Neural cell (in vitro differentiated cells): ENCODE data around the gene MOCS1. TPM values are rescaled to one million over a fixed set of nuclear protein-coding genes. Genes with fewer than 3 reads are reported as not detected.

Experiments
- H2AFZ ChIP-seq: fragments of 200-600, 300-800 bp; sonication (generic), shearing (Covaris generic); 2 replicates; pipeline ENCODE4 v1.6.0; 2014; ENCODE audit warnings: low read depth, mild to moderate bottlenecking, antibody characterized with exemption, low read length, moderate library complexity
- H3F3A ChIP-seq: fragments of 200-600 bp; shearing (Covaris generic); 2 replicates; pipeline ENCODE4 v1.6.1; 2016; ENCODE audit warnings: mild to moderate bottlenecking, moderate library complexity, mixed read lengths, antibody characterized with exemption, low read length; ENCODE audit not compliant: insufficient read depth, poor library complexity, severe bottlenecking
- H3K27ac ChIP-seq: fragments of 200-600, 300-800 bp; sonication (generic), shearing (Covaris generic); 2 replicates; pipeline ENCODE4 v1.5.1; 2014; ENCODE audit warnings: mild to moderate bottlenecking, low read length, moderate library complexity
- H3K27me3 ChIP-seq: fragments of 300-800, 200-600 bp; sonication (generic), shearing (Covaris generic); 2 replicates; pipeline ENCODE4 v1.6.0; 2014; ENCODE audit warnings: mild to moderate bottlenecking, low read depth, low read length, moderate library complexity; ENCODE audit not compliant: insufficient read depth
- H3K36me3 ChIP-seq: fragments of 300-800, 200-600 bp; sonication (generic), shearing (Covaris generic); 2 replicates; pipeline ENCODE4 v1.5.1; 2014; ENCODE audit warnings: mild to moderate bottlenecking, antibody characterized with exemption, low read length, moderate library complexity; ENCODE audit not compliant: insufficient read depth
- H3K4me2 ChIP-seq: fragments of 300-800, 200-600 bp; sonication (generic), shearing (Covaris generic); 2 replicates; pipeline ENCODE4 v1.6.0; 2014; ENCODE audit warnings: mild to moderate bottlenecking, low read length
- H3K4me3 ChIP-seq: fragments of 300-800, 200-600 bp; sonication (generic), shearing (Covaris generic); 2 replicates; pipeline ENCODE4 v1.5.1; 2014; ENCODE audit warnings: mild to moderate bottlenecking, low read length, moderate library complexity
- H3K79me2 ChIP-seq: fragments of 200-600 bp; shearing (Covaris generic); replicated peaks from 2 replicates; pipeline ENCODE4 v1.6.0; 2014; ENCODE audit warnings: mild to moderate bottlenecking, low read length, moderate library complexity; ENCODE audit not compliant: insufficient read depth
- H3K9ac ChIP-seq: fragments of 300-800, 200-600 bp; sonication (generic), shearing (Covaris generic); 2 replicates; pipeline ENCODE4 v1.6.1; 2016; ENCODE audit warnings: mild to moderate bottlenecking, low read length, mixed read lengths
- H3K9me2 ChIP-seq: fragments of 200-600 bp; shearing (Covaris generic); 2 replicates; pipeline ENCODE4 v1.6.1; 2016; ENCODE audit warnings: mild to moderate bottlenecking, low read length, mixed read lengths; ENCODE audit not compliant: insufficient read depth
- H3K9me3 ChIP-seq: fragments of 200-600, 300-800 bp; sonication (generic), shearing (Covaris generic); 2 replicates; pipeline ENCODE4 v1.6.1; 2016; ENCODE audit warnings: mild to moderate bottlenecking, mixed run types, low read length, moderate library complexity, mixed read lengths
- H4K20me1 ChIP-seq: fragments of 200-600 bp; shearing (Covaris generic); 2 replicates; pipeline ENCODE4 v1.6.1; 2016; ENCODE audit warnings: mild to moderate bottlenecking, mixed run types; ENCODE audit not compliant: insufficient read depth
- CTCF ChIP-seq: fragments of 450-650 bp; IDR thresholded peaks from 2 replicates; pipeline ENCODE4 v1.5.1; 2014; ENCODE audit warnings: antibody characterized with exemption, mild to moderate bottlenecking, moderate library complexity; ENCODE audit not compliant: poor library complexity, severe bottlenecking
- EP300 ChIP-seq: fragments of 450-650 bp; conservative IDR thresholded peaks from 2 replicates; pipeline ENCODE4 v1.6.1; 2014; ENCODE audit warnings: antibody characterized with exemption, mild to moderate bottlenecking, moderate library complexity; ENCODE audit not compliant: poor library complexity, severe bottlenecking
- EZH2 ChIP-seq: fragments of 200-600, 300-800 bp; shearing (Covaris generic), sonication (generic); IDR thresholded peaks from 2 replicates; pipeline ENCODE4 v1.6.1; 2014; ENCODE audit warnings: antibody characterized with exemption, low read length, borderline replicate concordance, mild to moderate bottlenecking; ENCODE audit not compliant: insufficient read depth, poor library complexity, severe bottlenecking
- MXI1 ChIP-seq: fragments of 450-650 bp; conservative IDR thresholded peaks from 2 replicates; pipeline ENCODE4 v1.6.1; 2014; ENCODE audit warnings: antibody characterized with exemption, mild to moderate bottlenecking; ENCODE audit not compliant: poor library complexity, severe bottlenecking
- POLR2AphosphoS5 ChIP-seq: IDR thresholded peaks from 2 replicates; pipeline ENCODE4 v1.6.1; 2012
- RAD21 ChIP-seq: fragments of 450-650 bp; conservative IDR thresholded peaks from 2 replicates; pipeline ENCODE4 v1.6.1; 2014; ENCODE audit warnings: antibody characterized with exemption, mild to moderate bottlenecking, moderate library complexity
- SMC3 ChIP-seq: fragments of 450-650 bp; conservative IDR thresholded peaks from 2 replicates; pipeline ENCODE4 v1.6.1; 2014; ENCODE audit warnings: antibody characterized with exemption, mild to moderate bottlenecking, moderate library complexity; ENCODE audit not compliant: poor library complexity
- TAF1 ChIP-seq: IDR thresholded peaks from 2 replicates; pipeline ENCODE4 v1.6.1; 2012; ENCODE audit warnings: low read depth
- polyA plus RNA-seq: library from polyadenylated mRNA; depleted of rRNA; stranded (reverse); fragments of >200 nt; gene quantifications from 2 replicates; pipeline ENCODE4 v1.2.3, GENCODE V29; 2014
- TF ChIP-seq, protein P1 (sequence below): IDR thresholded peaks from 2 replicates; pipeline ENCODE4 v1.6.1; 2012; ENCODE audit warnings: borderline replicate concordance

Gene MOCS1
- polyA plus RNA-seq, 1 donor from 2014 or later: 4.6 TPM

DNA sequence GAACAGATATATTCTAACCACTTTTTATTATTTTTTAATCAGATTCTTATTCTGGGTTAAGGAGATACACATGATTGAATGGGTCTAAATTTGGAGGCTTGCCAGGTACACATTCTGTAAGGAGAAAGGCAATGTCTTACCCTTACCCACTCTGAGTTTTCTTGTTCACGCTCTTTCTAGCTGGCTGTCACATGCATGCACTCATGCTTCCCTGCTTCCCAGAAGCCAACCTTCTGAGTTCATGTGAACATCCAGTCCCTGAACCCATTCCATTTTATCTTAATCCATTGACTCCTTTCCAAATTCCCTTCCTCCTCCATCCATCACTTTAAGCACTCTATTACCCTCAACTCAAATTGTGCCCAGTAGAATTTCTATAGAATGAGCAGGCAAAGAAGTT is 17.5 kb upstream of the MOCS1 start:
- no peaks in the 10 kb centered on the region for H3K36me3 ChIP-seq
- no peak overlapping the region for H3K9ac ChIP-seq
- H2AFZ ChIP-seq: no peak overlapping the region
- H3K79me2 ChIP-seq: no peaks in the 10 kb centered on the region
- TF ChIP-seq EP300 (no peak), POLR2AphosphoS5 (no peak), MXI1 (no peak), CTCF (no peak), SMC3 (no peak), TAF1 (no peak), RAD21 (no peak), EZH2 (no peak)
- TF ChIP-seq, protein P1, sequence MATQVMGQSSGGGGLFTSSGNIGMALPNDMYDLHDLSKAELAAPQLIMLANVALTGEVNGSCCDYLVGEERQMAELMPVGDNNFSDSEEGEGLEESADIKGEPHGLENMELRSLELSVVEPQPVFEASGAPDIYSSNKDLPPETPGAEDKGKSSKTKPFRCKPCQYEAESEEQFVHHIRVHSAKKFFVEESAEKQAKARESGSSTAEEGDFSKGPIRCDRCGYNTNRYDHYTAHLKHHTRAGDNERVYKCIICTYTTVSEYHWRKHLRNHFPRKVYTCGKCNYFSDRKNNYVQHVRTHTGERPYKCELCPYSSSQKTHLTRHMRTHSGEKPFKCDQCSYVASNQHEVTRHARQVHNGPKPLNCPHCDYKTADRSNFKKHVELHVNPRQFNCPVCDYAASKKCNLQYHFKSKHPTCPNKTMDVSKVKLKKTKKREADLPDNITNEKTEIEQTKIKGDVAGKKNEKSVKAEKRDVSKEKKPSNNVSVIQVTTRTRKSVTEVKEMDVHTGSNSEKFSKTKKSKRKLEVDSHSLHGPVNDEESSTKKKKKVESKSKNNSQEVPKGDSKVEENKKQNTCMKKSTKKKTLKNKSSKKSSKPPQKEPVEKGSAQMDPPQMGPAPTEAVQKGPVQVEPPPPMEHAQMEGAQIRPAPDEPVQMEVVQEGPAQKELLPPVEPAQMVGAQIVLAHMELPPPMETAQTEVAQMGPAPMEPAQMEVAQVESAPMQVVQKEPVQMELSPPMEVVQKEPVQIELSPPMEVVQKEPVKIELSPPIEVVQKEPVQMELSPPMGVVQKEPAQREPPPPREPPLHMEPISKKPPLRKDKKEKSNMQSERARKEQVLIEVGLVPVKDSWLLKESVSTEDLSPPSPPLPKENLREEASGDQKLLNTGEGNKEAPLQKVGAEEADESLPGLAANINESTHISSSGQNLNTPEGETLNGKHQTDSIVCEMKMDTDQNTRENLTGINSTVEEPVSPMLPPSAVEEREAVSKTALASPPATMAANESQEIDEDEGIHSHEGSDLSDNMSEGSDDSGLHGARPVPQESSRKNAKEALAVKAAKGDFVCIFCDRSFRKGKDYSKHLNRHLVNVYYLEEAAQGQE: no peak
- no peaks in the 10 kb centered on the region for H3K9me3 ChIP-seq
- H3K9me2 ChIP-seq: no peaks in the 10 kb centered on the region
- H3K4me2 ChIP-seq: no peak overlapping the region
- H3K27ac ChIP-seq: no peak overlapping the region
- H4K20me1 ChIP-seq: no peaks in the 10 kb centered on the region
- H3K4me3 ChIP-seq: no peak overlapping the region
- H3F3A ChIP-seq: no peaks in the 10 kb centered on the region
- no peaks in the 10 kb centered on the region for H3K27me3 ChIP-seq

DNA sequence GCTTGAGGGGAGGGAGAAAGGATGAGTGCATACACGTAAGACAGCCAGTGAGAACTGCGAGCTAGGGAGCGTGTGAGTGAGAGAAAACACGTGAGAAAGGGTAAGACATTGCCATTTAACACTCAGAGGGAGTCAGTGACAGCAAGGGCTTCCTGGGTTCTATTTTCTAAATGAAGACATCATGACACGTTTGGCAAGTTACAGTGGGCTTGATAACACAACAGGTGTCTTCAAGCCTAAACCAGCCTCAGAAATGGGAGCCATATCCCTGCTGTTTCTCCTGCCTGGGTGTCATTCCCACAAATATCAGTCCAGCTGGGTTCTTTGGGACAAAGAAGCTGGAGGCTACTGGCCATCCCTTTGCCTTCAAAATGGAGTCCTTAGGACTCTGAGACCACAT is 16.9 kb upstream of the MOCS1 start:
- no peak overlapping the region for H3K27ac ChIP-seq
- H3K27me3 ChIP-seq: no peaks in the 10 kb centered on the region
- TF ChIP-seq CTCF (no peak), RAD21 (no peak), EP300 (no peak), EZH2 (no peak), POLR2AphosphoS5 (no peak), SMC3 (no peak), TAF1 (no peak), MXI1 (no peak)
- TF ChIP-seq, protein P1: no peak
- no peaks in the 10 kb centered on the region for H3K79me2 ChIP-seq
- H3K9ac ChIP-seq: no peak overlapping the region
- no peaks in the 10 kb centered on the region for H3K36me3 ChIP-seq
- H3K9me3 ChIP-seq: no peaks in the 10 kb centered on the region
- H3K4me2 ChIP-seq: no peak overlapping the region
- no peak overlapping the region for H2AFZ ChIP-seq
- no peaks in the 10 kb centered on the region for H3F3A ChIP-seq
- no peaks in the 10 kb centered on the region for H4K20me1 ChIP-seq
- no peaks in the 10 kb centered on the region for H3K9me2 ChIP-seq
- no peak overlapping the region for H3K4me3 ChIP-seq
